ENCODE data around the gene CDH24.
A peak's percentile ranks its signal among the peaks of the same experiment; 100 is the strongest.

Gene CDH24

DNA sequence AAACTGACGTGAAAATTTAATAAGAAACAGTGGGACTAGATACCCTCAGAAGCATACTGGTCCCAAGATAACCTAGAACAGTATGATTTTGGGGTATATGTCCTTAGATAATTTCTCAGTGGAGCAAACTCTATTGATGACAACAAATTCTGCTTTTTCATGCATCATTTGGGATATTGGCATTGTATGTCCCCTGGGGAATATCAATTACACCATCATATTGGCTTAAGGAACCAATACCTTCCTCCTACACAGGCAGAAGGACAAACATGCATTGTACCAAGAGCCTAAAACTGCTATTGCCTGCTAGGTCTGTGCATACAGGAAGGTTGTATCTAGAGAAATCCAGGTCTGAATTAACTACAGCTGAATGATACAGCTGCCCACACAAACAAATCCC lies 17.6 kb upstream of the CDH24 start:
- H3K4me3 ChIP-seq (ENCODE audit: low read depth, low read length), result no peak overlapping the region
- no peak for TF ChIP-seq MYC (IDR thresholded peaks at IDR 0.05; ENCODE audit: low read depth, low read length)
- TF ChIP-seq MAX (IDR thresholded peaks at IDR 0.05; ENCODE audit: low read depth, low read length), result no peak
- TF ChIP-seq POLR2A (IDR thresholded peaks at IDR 0.05; ENCODE audit: extremely low read depth, insufficient read length), result no peak
- TF ChIP-seq, protein P1, sequence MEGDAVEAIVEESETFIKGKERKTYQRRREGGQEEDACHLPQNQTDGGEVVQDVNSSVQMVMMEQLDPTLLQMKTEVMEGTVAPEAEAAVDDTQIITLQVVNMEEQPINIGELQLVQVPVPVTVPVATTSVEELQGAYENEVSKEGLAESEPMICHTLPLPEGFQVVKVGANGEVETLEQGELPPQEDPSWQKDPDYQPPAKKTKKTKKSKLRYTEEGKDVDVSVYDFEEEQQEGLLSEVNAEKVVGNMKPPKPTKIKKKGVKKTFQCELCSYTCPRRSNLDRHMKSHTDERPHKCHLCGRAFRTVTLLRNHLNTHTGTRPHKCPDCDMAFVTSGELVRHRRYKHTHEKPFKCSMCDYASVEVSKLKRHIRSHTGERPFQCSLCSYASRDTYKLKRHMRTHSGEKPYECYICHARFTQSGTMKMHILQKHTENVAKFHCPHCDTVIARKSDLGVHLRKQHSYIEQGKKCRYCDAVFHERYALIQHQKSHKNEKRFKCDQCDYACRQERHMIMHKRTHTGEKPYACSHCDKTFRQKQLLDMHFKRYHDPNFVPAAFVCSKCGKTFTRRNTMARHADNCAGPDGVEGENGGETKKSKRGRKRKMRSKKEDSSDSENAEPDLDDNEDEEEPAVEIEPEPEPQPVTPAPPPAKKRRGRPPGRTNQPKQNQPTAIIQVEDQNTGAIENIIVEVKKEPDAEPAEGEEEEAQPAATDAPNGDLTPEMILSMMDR (IDR thresholded peaks at IDR 0.05; ENCODE audit: low read depth, low read length), result no peak
- no peak for DNase-seq (ENCODE audit: low read depth)

DNA sequence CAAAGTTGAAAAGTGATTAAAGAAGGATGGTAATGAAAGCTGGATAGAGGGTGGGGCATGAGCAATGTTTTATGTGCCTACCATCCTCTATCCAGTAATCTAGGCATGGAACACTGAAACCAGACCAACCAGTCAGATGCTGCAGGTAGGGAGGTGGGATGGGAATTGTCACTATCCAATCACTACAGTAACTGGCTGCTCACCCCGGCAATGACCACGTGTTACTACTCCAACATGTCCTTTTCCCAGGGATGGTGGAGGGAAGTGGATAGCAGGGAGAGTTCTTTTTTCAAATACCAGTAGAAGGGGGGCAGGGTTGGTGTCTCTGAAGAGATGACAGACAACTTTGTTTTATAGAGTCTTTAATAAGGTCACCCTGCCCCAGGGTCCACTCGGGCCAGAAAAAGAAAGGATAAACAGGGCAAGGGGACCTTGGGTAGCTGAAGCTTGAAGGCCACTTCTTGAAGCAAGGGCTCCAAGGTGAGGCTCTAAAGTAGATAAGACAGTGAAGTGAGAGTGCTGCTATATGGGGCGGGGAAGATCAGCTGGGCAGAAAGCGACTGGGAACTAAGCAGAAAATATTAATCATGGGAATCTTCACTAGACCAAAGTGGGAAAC lies 14.7 kb upstream of the CDH24 start:
- H3K4me3 ChIP-seq (ENCODE audit: low read depth, low read length), result peak overlapping the region; percentile 97
- TF ChIP-seq, protein P1 (IDR thresholded peaks at IDR 0.05; ENCODE audit: low read depth, low read length), result no peak
- TF ChIP-seq MYC (IDR thresholded peaks at IDR 0.05; ENCODE audit: low read depth, low read length) (no peak), POLR2A (IDR thresholded peaks at IDR 0.05; ENCODE audit: extremely low read depth, insufficient read length) (no peak), MAX (IDR thresholded peaks at IDR 0.05; ENCODE audit: low read depth, low read length) (no peak)
- DNase-seq (ENCODE audit: low read depth), result no peak

GRCh38 chr14:23071244-23071920 lies 14.1 kb upstream of the CDH24 start:
- H3K4me3 ChIP-seq (ENCODE audit: low read depth, low read length), result peak overlapping the region; percentile 97
- TF ChIP-seq, protein P1 (IDR thresholded peaks at IDR 0.05; ENCODE audit: low read depth, low read length), result no peak
- TF ChIP-seq POLR2A (IDR thresholded peaks at IDR 0.05; ENCODE audit: extremely low read depth, insufficient read length) (peak; percentile 72), MAX (IDR thresholded peaks at IDR 0.05; ENCODE audit: low read depth, low read length) (peak; percentile 51)
- DNase-seq (ENCODE audit: low read depth), result peak; percentile 92

- H3K4me3 ChIP-seq (ENCODE audit: low read depth, low read length), result peak overlapping the region; percentile 97
- DNase-seq (ENCODE audit: low read depth), result no peak
- TF ChIP-seq, protein P1 (IDR thresholded peaks at IDR 0.05; ENCODE audit: low read depth, low read length), result no peak
- no peak for TF ChIP-seq MAX (IDR thresholded peaks at IDR 0.05; ENCODE audit: low read depth, low read length)
- TF ChIP-seq POLR2A (IDR thresholded peaks at IDR 0.05; ENCODE audit: extremely low read depth, insufficient read length), result no peak
- no peak for TF ChIP-seq MYC (IDR thresholded peaks at IDR 0.05; ENCODE audit: low read depth, low read length)
Observed at GRCh38 chr14:23070262-23071129, 13.2 kb upstream of the CDH24 start.

DNA sequence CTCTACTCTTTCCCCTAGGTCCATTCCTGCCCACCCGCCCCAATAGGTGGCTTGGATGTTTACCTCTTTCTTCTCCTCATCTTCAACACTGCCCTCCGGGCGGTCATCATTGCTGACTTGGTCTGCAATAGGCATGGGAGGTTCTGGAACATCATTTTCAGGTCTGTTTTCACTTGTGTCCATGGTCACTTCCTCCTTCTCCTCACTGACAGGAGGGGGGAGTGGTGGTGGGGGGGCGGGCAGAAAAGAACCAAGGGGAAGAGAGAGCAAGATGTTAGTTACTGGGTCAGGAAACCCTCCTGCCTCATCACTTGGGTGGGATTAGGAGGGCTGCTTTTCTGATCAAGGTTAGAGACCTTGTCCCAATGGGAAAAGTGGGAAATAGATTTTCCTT lies 12.1 kb upstream of the CDH24 start:
- TF ChIP-seq MAX (IDR thresholded peaks at IDR 0.05; ENCODE audit: low read depth, low read length) (no peak), POLR2A (IDR thresholded peaks at IDR 0.05; ENCODE audit: extremely low read depth, insufficient read length) (no peak), MYC (IDR thresholded peaks at IDR 0.05; ENCODE audit: low read depth, low read length) (no peak)
- TF ChIP-seq, protein P1 (IDR thresholded peaks at IDR 0.05; ENCODE audit: low read depth, low read length), result no peak
- H3K4me3 ChIP-seq (ENCODE audit: low read depth, low read length), result peak overlapping the region; percentile 40
- DNase-seq (ENCODE audit: low read depth), result peak; percentile 36
